RCC 7860 (cell line): ENCODE data around the gene NELFE.
"Not testable (repeated sequence)": the region's sequence is repeated elsewhere in the genome, so short reads cannot be mapped to it uniquely, and the experiment has no call there.

Experiments used
- DNase-seq: peaks from one replicate; pipeline ENCODE4 v3.0.0-alpha.2; 2015; ENCODE audit warnings: low spot score
- FAIRE-seq: peaks from 2 replicates; lab custom pipeline; 2012; peaks lifted over from hg19 to GRCh38; lab: Jason Lieb, UNC

The NELFE gene

GRCh38 chr6:31952140-31952805, 6.5 kb downstream of the NELFE start:
- DNase-seq (peak; percentile 27), FAIRE-seq (no peak)

- DNase-seq (no peak), FAIRE-seq (no peak)
Observed at GRCh38 chr6:31949926-31950548, 8.7 kb downstream of the NELFE start.

DNA sequence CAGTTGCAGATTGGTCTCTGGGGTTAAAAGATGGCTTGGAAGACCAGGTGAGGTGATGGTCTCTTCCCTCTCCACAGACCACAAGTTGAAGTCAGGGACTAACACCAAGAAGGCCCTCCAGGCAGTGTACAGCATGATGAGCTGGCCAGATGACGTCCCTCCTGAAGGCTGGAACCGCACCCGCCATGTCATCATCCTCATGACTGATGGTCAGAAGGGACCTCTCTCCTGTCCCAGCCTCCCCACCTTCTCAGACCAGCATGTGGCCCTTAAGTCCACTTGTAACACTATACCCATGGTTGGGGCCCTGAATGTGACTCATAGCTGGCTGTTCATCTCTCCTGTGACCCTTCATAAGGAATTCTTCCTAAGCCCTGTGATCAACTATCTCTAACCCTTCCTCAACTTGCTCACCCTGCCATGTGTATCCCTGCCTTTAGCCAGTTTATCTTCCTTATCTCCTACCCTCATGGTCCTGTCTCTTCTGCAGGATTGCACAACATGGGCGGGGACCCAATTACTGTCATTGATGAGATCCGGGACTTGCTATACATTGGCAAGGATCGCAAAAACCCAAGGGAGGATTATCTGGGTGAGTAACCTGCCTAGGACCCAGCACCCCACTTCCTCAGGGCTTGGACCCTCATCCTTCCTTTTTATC, 9.9 kb downstream of the NELFE start:
- DNase-seq (peak; percentile 40), FAIRE-seq (no peak)

GRCh38 chr6:31948306-31948705, 10.5 kb downstream of the NELFE start:
- DNase-seq (no peak), FAIRE-seq (no peak)

GRCh38 chr6:31947864-31948263, 10.9 kb downstream of the NELFE start:
- DNase-seq, result no peak
- no peak for FAIRE-seq

DNA sequence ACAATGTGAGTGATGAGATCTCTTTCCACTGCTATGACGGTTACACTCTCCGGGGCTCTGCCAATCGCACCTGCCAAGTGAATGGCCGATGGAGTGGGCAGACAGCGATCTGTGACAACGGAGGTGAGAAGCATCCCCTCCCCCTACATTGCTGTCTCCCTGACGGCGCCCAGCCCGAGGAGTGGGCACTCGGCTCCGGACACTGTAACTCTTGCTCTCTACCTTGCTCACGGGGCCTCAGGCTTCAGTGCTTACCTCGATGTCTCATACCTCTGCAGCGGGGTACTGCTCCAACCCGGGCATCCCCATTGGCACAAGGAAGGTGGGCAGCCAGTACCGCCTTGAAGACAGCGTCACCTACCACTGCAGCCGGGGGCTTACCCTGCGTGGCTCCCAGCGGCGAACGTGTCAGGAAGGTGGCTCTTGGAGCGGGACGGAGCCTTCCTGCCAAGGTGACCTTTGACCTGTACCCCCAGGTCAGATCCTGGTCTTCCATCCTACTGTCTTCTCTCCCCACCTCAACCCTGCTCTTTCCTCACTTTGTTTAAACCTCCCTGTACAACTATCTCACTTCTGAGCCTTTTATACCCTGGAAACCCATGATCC, 11.6 kb downstream of the NELFE start:
- DNase-seq (no peak), FAIRE-seq (no peak)

DNA sequence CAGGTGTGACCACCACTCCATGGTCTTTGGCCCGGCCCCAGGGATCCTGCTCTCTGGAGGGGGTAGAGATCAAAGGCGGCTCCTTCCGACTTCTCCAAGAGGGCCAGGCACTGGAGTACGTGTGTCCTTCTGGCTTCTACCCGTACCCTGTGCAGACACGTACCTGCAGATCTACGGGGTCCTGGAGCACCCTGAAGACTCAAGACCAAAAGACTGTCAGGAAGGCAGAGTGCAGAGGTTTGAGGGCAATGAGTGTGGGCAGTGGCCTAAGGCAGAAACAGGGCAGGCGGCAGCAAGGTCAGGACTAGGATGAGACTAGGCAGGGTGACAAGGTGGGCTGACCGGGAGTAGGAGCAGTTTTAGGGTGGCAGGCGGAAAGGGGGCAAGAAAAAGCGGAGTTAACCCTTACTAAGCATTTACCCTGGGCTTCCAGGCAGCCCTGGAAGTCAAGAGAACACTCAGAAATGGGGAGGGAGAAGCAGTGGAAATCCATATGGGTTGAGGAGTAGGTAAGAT, 12.3 kb downstream of the NELFE start:
- no peak for FAIRE-seq
- no peak for DNase-seq

DNA sequence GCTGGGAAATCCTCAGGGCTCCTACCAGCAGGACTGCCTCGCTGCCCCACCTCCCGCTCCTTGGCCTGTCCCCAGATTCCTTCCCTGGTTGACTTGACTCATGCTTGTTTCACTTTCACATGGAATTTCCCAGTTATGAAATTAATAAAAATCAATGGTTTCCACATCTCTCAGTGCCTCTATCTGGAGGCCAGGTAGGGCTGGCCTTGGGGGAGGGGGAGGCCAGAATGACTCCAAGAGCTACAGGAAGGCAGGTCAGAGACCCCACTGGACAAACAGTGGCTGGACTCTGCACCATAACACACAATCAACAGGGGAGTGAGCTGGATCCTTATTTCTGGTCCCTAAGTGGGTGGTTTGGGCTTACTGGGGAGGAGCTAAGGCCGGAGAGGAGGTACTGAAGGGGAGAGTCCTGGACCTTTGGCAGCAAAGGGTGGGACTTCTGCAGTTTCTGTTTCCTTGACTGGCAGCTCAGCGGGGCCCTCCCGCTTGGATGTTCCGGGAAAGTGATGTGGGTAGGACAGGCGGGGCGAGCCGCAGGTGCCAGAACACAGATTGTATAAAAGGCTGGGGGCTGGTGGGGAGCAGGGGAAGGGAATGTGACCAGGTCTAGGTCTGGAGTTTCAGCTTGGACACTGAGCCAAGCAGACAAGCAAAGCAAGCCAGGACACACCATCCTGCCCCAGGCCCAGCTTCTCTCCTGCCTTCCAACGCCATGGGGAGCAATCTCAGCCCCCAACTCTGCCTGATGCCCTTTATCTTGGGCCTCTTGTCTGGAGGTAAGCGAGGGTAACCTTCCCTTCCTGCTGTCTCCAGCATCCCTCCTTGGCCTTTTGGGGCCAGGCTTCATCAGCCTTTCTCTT, 13.0 kb downstream of the NELFE start, which contains the start of gene CFB:
Gene CFB, plus strand, starts transcription at position 589 of the 863 bp plus-strand sequence. Its CDS starts 127 bp downstream, at position 716.
- peak; percentile 66 for DNase-seq
- FAIRE-seq, result no peak

DNA sequence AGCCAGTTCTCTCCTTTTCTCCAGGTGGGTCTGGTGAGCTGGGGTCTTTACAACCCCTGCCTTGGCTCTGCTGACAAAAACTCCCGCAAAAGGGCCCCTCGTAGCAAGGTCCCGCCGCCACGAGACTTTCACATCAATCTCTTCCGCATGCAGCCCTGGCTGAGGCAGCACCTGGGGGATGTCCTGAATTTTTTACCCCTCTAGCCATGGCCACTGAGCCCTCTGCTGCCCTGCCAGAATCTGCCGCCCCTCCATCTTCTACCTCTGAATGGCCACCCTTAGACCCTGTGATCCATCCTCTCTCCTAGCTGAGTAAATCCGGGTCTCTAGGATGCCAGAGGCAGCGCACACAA, 13.6 kb downstream of the NELFE start:
- DNase-seq (no peak), FAIRE-seq (no peak)

- DNase-seq (no peak), FAIRE-seq (no peak)
Observed at GRCh38 chr6:31943742-31944141, 15.0 kb downstream of the NELFE start.

DNA sequence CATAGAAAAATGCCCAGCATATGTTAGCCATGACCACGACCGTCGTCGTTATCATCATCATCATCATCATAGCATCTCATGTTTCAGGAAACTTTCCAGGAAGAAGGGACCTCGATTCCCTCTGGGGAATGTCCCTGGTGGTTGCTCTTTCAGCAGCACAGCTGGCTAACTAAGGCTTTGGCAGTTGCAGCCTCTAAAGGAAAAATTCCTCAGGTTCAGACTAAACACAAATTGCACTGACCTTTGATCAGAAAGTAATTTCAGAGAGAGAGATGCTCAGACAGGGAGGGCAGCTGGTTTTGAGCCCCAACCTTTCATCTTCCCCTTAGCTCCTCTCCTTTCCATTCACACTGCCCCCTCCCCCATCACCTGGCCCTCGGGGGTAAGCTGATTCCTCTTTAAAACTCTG, 18.5 kb downstream of the NELFE start:
- DNase-seq, result peak; percentile 3
- no peak for FAIRE-seq

DNA sequence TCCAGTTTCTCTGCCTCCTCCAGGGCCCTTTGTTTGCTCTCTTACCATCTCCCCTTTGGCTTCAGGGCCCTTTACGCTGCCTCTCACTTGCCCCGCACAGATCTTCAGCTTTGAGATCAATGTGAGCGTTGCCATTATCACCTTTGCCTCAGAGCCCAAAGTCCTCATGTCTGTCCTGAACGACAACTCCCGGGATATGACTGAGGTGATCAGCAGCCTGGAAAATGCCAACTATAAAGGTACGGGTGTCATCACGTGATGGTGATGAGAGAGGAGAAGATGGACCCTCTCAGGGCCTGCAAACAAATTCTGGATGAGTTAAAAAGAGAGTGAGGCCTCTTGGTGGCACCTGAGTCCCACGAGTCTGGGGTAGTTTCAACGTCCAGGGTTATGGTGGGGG, 22.9 kb downstream of the NELFE start:
- DNase-seq, result no peak
- no peak for FAIRE-seq

GRCh38 chr6:31935021-31935420, 23.8 kb downstream of the NELFE start:
- no peak for FAIRE-seq
- DNase-seq, result no peak

- FAIRE-seq, result no peak
- DNase-seq, result no peak
Observed at GRCh38 chr6:31933537-31933936, 25.2 kb downstream of the NELFE start.

- DNase-seq, FAIRE-seq: not testable (repeated sequence)
Observed at GRCh38 chr6:31932137-31932536, 26.6 kb downstream of the NELFE start.

GRCh38 chr6:31930962-31931361, 27.8 kb downstream of the NELFE start:
- no peak for DNase-seq
- no peak for FAIRE-seq

DNA sequence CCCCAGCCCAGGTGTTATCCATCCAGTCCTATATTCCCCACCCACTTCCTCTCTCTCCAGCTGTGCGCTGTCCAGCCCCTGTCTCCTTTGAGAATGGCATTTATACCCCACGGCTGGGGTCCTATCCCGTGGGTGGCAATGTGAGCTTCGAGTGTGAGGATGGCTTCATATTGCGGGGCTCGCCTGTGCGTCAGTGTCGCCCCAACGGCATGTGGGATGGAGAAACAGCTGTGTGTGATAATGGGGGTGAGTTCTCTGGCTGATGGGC, 30.2 kb downstream of the NELFE start:
- FAIRE-seq, result no peak
- DNase-seq, result no peak

GRCh38 chr6:31927863-31928671, 30.7 kb downstream of the NELFE start:
- DNase-seq (no peak), FAIRE-seq (no peak)

DNA sequence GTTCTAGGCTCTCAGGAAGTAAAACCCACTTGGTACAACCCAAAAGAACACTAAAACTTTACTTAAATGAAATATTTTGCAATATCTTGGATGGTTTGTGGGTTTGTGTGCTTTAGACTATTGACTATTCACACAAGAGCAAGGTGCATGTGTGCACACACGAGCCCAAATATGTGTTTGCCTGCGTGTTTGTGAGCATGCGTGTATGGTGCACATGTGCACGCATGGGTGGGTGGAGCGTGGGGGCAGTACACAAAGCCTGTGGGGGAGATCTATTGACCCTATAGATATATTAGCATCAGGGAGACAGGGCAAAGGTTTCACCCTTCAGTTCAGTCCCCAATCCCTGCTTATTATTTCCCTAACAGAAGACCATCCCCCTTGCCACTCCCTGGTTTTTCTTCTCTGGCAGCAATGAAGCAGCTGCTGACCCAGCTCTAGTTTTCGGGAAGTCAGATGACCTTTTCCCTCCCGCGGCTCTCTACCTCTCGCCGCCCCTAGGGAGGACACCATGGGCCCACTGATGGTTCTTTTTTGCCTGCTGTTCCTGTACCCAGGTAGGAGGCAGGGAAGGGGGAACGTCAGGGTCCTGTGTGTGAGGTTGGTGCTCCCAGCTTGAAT, 31.4 kb downstream of the NELFE start, which contains the start of gene C2:
Gene C2, plus strand, starts transcription at position 476 of the 621 bp plus-strand sequence. Its CDS starts 36 bp downstream, at position 512.
- DNase-seq (no peak), FAIRE-seq (no peak)
